ENCODE data around the gene LHX6.

DNA sequence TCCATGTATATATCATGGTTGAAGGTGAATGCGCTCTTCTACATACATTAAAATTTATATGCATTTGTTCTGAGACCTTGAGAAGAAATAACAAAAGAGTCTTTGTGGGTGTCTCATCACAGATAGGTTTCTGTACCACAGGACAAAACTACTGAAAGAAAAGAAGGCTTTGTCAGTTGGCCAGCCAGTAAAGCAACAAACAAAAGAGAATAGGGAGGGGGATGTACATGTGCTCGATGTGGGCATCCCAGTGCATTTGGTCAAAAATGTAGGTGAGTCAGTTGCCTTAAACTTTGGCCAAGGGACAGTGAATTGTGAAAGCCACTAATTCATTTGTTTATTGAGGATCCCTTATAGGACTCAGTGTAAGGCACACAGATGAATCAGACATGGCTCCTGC is 22.6 kb upstream of the LHX6 start:
- no peak for TF ChIP-seq POLR2A (IDR thresholded peaks at IDR 0.05)
- TF ChIP-seq, protein P1, sequence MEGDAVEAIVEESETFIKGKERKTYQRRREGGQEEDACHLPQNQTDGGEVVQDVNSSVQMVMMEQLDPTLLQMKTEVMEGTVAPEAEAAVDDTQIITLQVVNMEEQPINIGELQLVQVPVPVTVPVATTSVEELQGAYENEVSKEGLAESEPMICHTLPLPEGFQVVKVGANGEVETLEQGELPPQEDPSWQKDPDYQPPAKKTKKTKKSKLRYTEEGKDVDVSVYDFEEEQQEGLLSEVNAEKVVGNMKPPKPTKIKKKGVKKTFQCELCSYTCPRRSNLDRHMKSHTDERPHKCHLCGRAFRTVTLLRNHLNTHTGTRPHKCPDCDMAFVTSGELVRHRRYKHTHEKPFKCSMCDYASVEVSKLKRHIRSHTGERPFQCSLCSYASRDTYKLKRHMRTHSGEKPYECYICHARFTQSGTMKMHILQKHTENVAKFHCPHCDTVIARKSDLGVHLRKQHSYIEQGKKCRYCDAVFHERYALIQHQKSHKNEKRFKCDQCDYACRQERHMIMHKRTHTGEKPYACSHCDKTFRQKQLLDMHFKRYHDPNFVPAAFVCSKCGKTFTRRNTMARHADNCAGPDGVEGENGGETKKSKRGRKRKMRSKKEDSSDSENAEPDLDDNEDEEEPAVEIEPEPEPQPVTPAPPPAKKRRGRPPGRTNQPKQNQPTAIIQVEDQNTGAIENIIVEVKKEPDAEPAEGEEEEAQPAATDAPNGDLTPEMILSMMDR (IDR thresholded peaks at IDR 0.05), result no peak
